Body of pancreas (tissue), 4 donors: ENCODE results near the gene EDIL3.

Experiments
- POLR2A ChIP-seq, 3 donors: fragments of 450-650 bp; IDR thresholded peaks; one replicate each; pipeline ENCODE4 v1.6.1; 2016; ENCODE audit warnings: antibody characterized with exemption in 3 of 3, mild to moderate bottlenecking in 2 of 3
- TF ChIP-seq, protein P1 (sequence below), 7 experiments: fragments of 450-650 bp in 4 of 7; fragments of 200-600 bp in 3 of 7; sonication (generic) in 3 of 7; IDR thresholded peaks; one replicate each; pipeline ENCODE4 v1.5.1; 2016 to 2019; ENCODE audit warnings: antibody characterized with exemption in 7 of 7

DNA sequence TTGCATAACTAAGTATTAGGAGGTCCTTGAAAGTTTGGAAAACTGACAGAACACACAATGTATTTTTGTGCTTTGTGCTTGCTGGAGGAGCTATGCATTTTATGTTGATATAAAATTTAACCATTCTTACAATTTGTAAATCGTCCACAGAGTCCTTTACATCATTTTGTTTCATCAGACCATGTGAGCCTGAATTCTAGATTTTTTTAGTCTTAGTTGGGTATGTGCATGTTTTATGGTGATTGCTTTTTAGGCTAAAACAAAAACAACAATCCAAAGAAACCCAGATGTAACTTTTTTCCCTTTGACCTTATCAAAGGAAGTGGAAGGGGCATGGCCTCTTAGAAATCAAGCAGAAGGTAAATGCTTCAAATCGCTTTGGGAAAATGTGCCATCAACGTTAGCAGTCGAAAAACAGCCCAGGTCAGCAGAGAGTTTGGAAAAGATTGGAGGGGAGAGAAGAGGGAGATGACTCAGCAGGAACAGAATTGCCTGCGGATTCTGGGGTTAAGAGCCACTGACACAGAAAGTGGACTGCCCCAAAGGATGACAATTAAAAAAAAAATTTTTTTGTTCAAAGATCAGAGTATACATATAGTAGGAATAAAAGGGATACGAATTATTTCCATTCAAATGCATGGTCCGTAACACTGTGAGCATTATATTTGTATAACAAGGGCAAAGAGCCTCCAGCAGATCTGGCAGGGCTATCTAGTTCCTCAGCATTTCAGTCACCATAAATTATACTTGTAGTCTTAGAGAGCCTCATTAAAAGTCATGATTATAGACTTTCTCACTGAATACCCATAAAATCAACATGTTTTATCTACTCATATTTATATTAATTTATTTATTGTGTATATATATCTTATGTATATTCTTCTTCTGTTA, 410.5 kb downstream of the EDIL3 start:
- TF ChIP-seq, protein P1, sequence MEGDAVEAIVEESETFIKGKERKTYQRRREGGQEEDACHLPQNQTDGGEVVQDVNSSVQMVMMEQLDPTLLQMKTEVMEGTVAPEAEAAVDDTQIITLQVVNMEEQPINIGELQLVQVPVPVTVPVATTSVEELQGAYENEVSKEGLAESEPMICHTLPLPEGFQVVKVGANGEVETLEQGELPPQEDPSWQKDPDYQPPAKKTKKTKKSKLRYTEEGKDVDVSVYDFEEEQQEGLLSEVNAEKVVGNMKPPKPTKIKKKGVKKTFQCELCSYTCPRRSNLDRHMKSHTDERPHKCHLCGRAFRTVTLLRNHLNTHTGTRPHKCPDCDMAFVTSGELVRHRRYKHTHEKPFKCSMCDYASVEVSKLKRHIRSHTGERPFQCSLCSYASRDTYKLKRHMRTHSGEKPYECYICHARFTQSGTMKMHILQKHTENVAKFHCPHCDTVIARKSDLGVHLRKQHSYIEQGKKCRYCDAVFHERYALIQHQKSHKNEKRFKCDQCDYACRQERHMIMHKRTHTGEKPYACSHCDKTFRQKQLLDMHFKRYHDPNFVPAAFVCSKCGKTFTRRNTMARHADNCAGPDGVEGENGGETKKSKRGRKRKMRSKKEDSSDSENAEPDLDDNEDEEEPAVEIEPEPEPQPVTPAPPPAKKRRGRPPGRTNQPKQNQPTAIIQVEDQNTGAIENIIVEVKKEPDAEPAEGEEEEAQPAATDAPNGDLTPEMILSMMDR (IDR thresholded peaks at IDR 0.05): no peak
- TF ChIP-seq POLR2A (IDR thresholded peaks at IDR 0.05): no peak
